ENCODE data around the gene GALNTL6.

The GALNTL6 gene

DNA sequence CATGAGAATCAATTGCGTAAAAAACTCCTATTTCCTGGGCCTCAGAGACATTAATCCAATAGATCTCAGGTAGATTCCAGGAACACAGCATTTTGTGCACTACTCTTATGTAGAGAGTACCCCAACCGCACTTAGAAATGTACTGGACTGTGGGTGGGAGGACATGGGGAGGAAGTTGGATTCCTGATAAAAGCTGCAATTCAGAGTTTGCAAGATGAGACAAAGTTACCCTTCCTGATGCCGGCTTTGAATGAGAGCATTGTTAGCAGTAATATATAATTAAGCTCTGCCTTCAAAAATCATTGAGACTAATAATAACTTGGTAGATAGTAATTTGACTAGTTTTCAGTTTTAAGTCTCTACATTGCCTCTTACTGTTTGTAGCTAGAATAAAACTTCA lies 1032.1 kb downstream of the GALNTL6 start:
- H3K9me3 ChIP-seq (ENCODE audit: insufficient read depth, low read length) = no peaks in the 10 kb centered on the region
- H2AFZ ChIP-seq (ENCODE audit: low read depth, low read length, severe bottlenecking) = no peak overlapping the region
- H3K27me3 ChIP-seq (ENCODE audit: low read length) = no peaks in the 10 kb centered on the region
- TF ChIP-seq, protein P1, sequence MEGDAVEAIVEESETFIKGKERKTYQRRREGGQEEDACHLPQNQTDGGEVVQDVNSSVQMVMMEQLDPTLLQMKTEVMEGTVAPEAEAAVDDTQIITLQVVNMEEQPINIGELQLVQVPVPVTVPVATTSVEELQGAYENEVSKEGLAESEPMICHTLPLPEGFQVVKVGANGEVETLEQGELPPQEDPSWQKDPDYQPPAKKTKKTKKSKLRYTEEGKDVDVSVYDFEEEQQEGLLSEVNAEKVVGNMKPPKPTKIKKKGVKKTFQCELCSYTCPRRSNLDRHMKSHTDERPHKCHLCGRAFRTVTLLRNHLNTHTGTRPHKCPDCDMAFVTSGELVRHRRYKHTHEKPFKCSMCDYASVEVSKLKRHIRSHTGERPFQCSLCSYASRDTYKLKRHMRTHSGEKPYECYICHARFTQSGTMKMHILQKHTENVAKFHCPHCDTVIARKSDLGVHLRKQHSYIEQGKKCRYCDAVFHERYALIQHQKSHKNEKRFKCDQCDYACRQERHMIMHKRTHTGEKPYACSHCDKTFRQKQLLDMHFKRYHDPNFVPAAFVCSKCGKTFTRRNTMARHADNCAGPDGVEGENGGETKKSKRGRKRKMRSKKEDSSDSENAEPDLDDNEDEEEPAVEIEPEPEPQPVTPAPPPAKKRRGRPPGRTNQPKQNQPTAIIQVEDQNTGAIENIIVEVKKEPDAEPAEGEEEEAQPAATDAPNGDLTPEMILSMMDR (IDR thresholded peaks at IDR 0.05; ENCODE audit: insufficient read depth, low read length, poor library complexity, severe bottlenecking) = no peak
- TF ChIP-seq EZH2phosphoT487 (conservative IDR thresholded peaks at IDR 0.05; ENCODE audit: low read length) = no peak
- no peaks in the 10 kb centered on the region for H3K36me3 ChIP-seq (ENCODE audit: low read length)
- no peak overlapping the region for H3K4me3 ChIP-seq (ENCODE audit: insufficient read depth, low read length, poor library complexity, severe bottlenecking)
- H3K4me2 ChIP-seq (ENCODE audit: low read depth, low read length, poor library complexity, severe bottlenecking) = no peak overlapping the region
- H3K9ac ChIP-seq (ENCODE audit: low read length) = no peak overlapping the region
- H3K79me2 ChIP-seq (ENCODE audit: insufficient read depth, low read length) = no peaks in the 10 kb centered on the region
- no peaks in the 10 kb centered on the region for H4K20me1 ChIP-seq (ENCODE audit: low read depth, low read length)
- no peaks in the 10 kb centered on the region for H3F3A ChIP-seq (ENCODE audit: insufficient read depth)
- no peak overlapping the region for H3K27ac ChIP-seq (ENCODE audit: low read depth, low read length)
- no peaks in the 10 kb centered on the region for H3K9me2 ChIP-seq (replicated peaks; ENCODE audit: insufficient read depth, low read length)

DNA sequence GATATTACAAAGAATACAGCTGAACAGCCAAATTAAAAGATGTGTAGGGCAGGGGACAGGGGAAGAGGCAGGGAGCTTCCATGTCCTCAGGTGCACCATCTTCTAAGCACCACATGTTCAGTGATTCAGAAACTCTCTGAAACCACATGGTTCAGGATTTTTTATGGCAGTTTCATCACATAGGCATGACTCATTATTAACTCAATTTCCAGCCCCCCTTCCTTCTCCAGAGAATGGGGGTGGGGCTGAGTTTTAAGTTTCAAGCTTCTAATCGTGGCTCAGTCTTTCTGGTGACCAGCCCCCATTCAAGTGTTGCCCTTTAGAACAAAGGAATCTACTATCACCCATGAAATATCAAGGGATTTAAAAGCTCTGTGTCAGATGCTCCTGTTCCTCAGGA lies 1037.6 kb downstream of the GALNTL6 start:
- Histone ChIP-seq H3K9me2 (replicated peaks; ENCODE audit: insufficient read depth, low read length) (no peaks in the 10 kb centered on the region), H3K9ac (ENCODE audit: low read length) (no peak overlapping the region), H3K4me3 (ENCODE audit: insufficient read depth, low read length, poor library complexity, severe bottlenecking) (no peak overlapping the region), H3K79me2 (ENCODE audit: insufficient read depth, low read length) (no peaks in the 10 kb centered on the region), H3K4me2 (ENCODE audit: low read depth, low read length, poor library complexity, severe bottlenecking) (no peak overlapping the region), H2AFZ (ENCODE audit: low read depth, low read length, severe bottlenecking) (no peak overlapping the region), H3K36me3 (ENCODE audit: low read length) (no peaks in the 10 kb centered on the region), H3K9me3 (ENCODE audit: insufficient read depth, low read length) (no peaks in the 10 kb centered on the region), H3K27me3 (ENCODE audit: low read length) (no peaks in the 10 kb centered on the region), H4K20me1 (ENCODE audit: low read depth, low read length) (no peaks in the 10 kb centered on the region), H3K27ac (ENCODE audit: low read depth, low read length) (no peak overlapping the region), H3F3A (ENCODE audit: insufficient read depth) (no peaks in the 10 kb centered on the region)
- no peak for TF ChIP-seq EZH2phosphoT487 (conservative IDR thresholded peaks at IDR 0.05; ENCODE audit: low read length)
- TF ChIP-seq, protein P1 (IDR thresholded peaks at IDR 0.05; ENCODE audit: insufficient read depth, low read length, poor library complexity, severe bottlenecking) = no peak

DNA sequence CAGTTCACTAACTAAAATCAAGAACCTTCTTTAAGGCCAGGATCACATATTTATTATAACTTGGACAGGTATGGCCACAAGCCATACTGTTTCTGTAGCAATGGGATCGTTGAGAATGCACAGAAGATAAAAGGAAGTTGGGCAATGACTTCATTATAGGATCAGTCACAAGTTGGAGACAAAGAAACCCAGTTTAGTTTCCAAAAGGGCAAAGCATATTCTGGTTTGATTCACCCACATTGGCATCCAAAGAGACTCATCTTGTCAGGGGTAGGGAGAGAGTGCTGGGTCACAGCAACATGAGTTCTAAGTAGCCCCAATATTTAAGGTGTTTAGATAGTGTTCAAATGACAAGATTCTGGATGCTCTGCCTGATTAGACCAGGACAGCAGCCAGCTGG lies 1038.3 kb downstream of the GALNTL6 start:
- no peak for TF ChIP-seq EZH2phosphoT487 (conservative IDR thresholded peaks at IDR 0.05; ENCODE audit: low read length)
- TF ChIP-seq, protein P1 (IDR thresholded peaks at IDR 0.05; ENCODE audit: insufficient read depth, low read length, poor library complexity, severe bottlenecking) = no peak
- no peak overlapping the region for H3K4me3 ChIP-seq (ENCODE audit: insufficient read depth, low read length, poor library complexity, severe bottlenecking)
- H3K27me3 ChIP-seq (ENCODE audit: low read length) = no peaks in the 10 kb centered on the region
- no peaks in the 10 kb centered on the region for H3F3A ChIP-seq (ENCODE audit: insufficient read depth)
- H3K79me2 ChIP-seq (ENCODE audit: insufficient read depth, low read length) = no peaks in the 10 kb centered on the region
- no peaks in the 10 kb centered on the region for H3K9me2 ChIP-seq (replicated peaks; ENCODE audit: insufficient read depth, low read length)
- no peak overlapping the region for H3K4me2 ChIP-seq (ENCODE audit: low read depth, low read length, poor library complexity, severe bottlenecking)
- H3K36me3 ChIP-seq (ENCODE audit: low read length) = no peaks in the 10 kb centered on the region
- H2AFZ ChIP-seq (ENCODE audit: low read depth, low read length, severe bottlenecking) = no peak overlapping the region
- H3K9ac ChIP-seq (ENCODE audit: low read length) = no peak overlapping the region
- H3K9me3 ChIP-seq (ENCODE audit: insufficient read depth, low read length) = no peaks in the 10 kb centered on the region
- no peak overlapping the region for H3K27ac ChIP-seq (ENCODE audit: low read depth, low read length)
- no peaks in the 10 kb centered on the region for H4K20me1 ChIP-seq (ENCODE audit: low read depth, low read length)
